ENCODE data around the gene RALGPS1. TPM values are rescaled to one million over a fixed set of nuclear protein-coding genes. Genes with fewer than 3 reads are reported as not detected.

The RALGPS1 gene
- total RNA-seq, 1 experiment from 2014 or later = 18.6 TPM

DNA sequence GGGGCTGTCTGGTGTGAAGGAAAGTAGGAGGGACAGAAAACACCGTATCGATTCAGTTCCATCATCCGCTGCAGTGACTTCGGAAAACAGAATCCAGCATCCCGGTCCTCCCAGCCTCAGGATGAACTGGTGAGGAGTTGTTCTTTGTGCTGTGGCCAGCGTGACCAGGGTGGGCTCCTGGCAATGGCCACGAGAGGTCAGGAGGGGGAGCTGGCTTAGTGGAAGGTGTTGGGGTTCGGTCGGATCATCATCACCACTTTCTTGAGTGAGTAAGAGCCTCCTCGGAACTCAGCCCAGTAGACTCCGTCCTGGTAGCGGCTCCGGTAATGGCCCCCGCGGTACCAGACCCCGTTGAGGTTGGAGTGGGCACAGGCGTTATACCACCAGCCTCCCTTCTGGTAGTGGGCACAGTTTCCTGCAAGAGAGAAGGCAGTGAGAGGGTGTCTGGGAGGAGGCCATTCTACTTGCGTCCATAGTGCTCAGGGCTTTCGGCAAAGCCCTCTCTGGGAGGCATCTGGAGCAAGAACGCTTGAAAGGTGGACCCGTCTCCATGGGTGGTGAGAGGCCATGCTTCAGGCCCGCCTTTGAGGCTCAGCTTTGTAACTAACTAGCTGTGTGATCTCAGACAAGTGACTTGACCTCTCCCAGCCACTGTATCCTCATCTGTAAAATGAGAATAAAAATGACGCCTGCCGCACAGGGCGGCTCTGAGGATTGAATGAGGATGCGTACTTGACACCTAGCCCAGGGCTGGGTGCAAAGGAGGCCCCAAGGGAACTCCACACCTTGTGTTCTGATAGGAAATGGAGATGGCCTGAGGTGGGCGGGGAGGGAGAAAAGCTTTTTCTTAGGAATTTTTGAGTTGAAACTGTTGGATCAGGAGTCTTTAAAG is 174.4 kb downstream of the RALGPS1 start:
- Mint-ChIP-seq H3K27me3 (ENCODE audit: low read depth) (no peaks in the 10 kb centered on the region), H3K27ac (peak overlapping the region in 2 of 3 experiments; percentile 70 to 83; a peak in 2 of 7 replicates), H3K9me3 (no peaks in the 10 kb centered on the region), H3K36me3 (ENCODE audit: insufficient read depth in 1 of 3, low read depth in 3 of 3) (no peaks in the 10 kb centered on the region; a peak in 3 of 7 replicates), H3K4me1 (peaks cover 3 to 4% of the 10 kb centered on the region in 2 experiments; a peak in 2 of 4 replicates), H3K4me3 (no peak overlapping the region)
- no peak overlapping the region for H2BK120ac ChIP-seq (ENCODE audit: low read depth, low read length, poor library complexity, severe bottlenecking)
- H3T11ph ChIP-seq (ENCODE audit: low read length) = no peak overlapping the region
- no peak overlapping the region for H3K9ac ChIP-seq (ENCODE audit: extremely low read depth, insufficient read length, low read length)
- H4K5ac ChIP-seq (ENCODE audit: insufficient read length, low read depth, low read length) = no peak overlapping the region
- H3K56ac ChIP-seq (ENCODE audit: insufficient read length, low read depth, low read length) = no peak overlapping the region
- no peak overlapping the region for H3K4ac ChIP-seq (ENCODE audit: low read depth, low read length)
- H3K9me3 ChIP-seq (ENCODE audit: control insufficient read depth, low read depth, low read length) = no peaks in the 10 kb centered on the region
- H2BK5ac ChIP-seq (ENCODE audit: insufficient read length, low read length) = no peak overlapping the region
- H3K23ac ChIP-seq (ENCODE audit: insufficient read length, low read depth, low read length) = no peak overlapping the region
- H4K8ac ChIP-seq (replicated peaks; ENCODE audit: insufficient read length, low read depth, low read length) = no peak overlapping the region
- H2AK5ac ChIP-seq (ENCODE audit: insufficient read length, low read length) = no peak overlapping the region
- no peaks in the 10 kb centered on the region for H4K20me1 ChIP-seq (ENCODE audit: control insufficient read depth, insufficient read depth, insufficient read length)
- H3K14ac ChIP-seq (ENCODE audit: insufficient read depth, low read length) = no peak overlapping the region; the same call in 1 of the 2 replicates
- no peaks in the 10 kb centered on the region for H3K27me3 ChIP-seq (ENCODE audit: insufficient read depth, low read length)
- H3K23me2 ChIP-seq (ENCODE audit: insufficient read length, low read depth, low read length, poor library complexity, severe bottlenecking) = no peaks in the 10 kb centered on the region
- H3K27ac ChIP-seq (ENCODE audit: insufficient read length, low read depth, low read length) = no peak overlapping the region
- H2BK15ac ChIP-seq (ENCODE audit: low read depth, low read length) = no peak overlapping the region
- no peak overlapping the region for H2BK12ac ChIP-seq (ENCODE audit: insufficient read length, low read depth, low read length)
- no peak overlapping the region for H3K18ac ChIP-seq (ENCODE audit: insufficient read length, low read depth, low read length)
- H3K4me2 ChIP-seq (ENCODE audit: insufficient read depth, insufficient read length, low read length) = no peak overlapping the region
- no peak for DNase-seq
- H2AFZ ChIP-seq (ENCODE audit: low read length) = no peak overlapping the region
- no peak overlapping the region for H2BK20ac ChIP-seq (ENCODE audit: low read depth, low read length, poor library complexity, severe bottlenecking)
- no peak overlapping the region for H4K91ac ChIP-seq (ENCODE audit: insufficient read length, low read depth, low read length)
- TF ChIP-seq, protein P1, sequence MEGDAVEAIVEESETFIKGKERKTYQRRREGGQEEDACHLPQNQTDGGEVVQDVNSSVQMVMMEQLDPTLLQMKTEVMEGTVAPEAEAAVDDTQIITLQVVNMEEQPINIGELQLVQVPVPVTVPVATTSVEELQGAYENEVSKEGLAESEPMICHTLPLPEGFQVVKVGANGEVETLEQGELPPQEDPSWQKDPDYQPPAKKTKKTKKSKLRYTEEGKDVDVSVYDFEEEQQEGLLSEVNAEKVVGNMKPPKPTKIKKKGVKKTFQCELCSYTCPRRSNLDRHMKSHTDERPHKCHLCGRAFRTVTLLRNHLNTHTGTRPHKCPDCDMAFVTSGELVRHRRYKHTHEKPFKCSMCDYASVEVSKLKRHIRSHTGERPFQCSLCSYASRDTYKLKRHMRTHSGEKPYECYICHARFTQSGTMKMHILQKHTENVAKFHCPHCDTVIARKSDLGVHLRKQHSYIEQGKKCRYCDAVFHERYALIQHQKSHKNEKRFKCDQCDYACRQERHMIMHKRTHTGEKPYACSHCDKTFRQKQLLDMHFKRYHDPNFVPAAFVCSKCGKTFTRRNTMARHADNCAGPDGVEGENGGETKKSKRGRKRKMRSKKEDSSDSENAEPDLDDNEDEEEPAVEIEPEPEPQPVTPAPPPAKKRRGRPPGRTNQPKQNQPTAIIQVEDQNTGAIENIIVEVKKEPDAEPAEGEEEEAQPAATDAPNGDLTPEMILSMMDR (conservative IDR thresholded peaks at IDR 0.05) = no peak
- H3K79me1 ChIP-seq (ENCODE audit: insufficient read depth, low read depth, low read length, poor library complexity, severe bottlenecking) = no peaks in the 10 kb centered on the region
- H3K79me2 ChIP-seq (ENCODE audit: insufficient read depth, low read length) = no peaks in the 10 kb centered on the region
- no peaks in the 10 kb centered on the region for H3K4me1 ChIP-seq (ENCODE audit: insufficient read depth, low read length)
- WGBS (ENCODE audit: extremely low coverage, insufficient read length, low lambda C conversion rate) = no CpG with 5 or more reads among the region's 27 CpGs

Measured in H9 (cell line).